Nephron progenitor cell (in vitro differentiated cells): Measurements from ENCODE around the gene MRC1.

Experiments used
- DNase-seq: peaks from one replicate; pipeline ENCODE4 v3.0.0; 2021
- H3K27ac Mint-ChIP-seq: 2 replicates; pipeline ENCODE4 v1.8.0; 2021; ENCODE audit warnings: mild to moderate bottlenecking, moderate library complexity, mixed read lengths
- H3K27me3 Mint-ChIP-seq: 2 replicates; pipeline ENCODE4 v1.8.0; 2021; ENCODE audit warnings: mild to moderate bottlenecking, low read depth, mixed read lengths; ENCODE audit not compliant: poor library complexity
- H3K36me3 Mint-ChIP-seq: 2 replicates; pipeline ENCODE4 v1.8.0; 2021; ENCODE audit warnings: low read depth, mixed read lengths
- H3K4me1 Mint-ChIP-seq: 2 replicates; pipeline ENCODE4 v1.8.0; 2021; ENCODE audit warnings: mixed read lengths
- H3K4me3 Mint-ChIP-seq: 2 replicates; pipeline ENCODE4 v1.8.0; 2021; ENCODE audit warnings: mild to moderate bottlenecking, moderate library complexity, mixed read lengths
- H3K9me3 Mint-ChIP-seq: 2 replicates; pipeline ENCODE4 v1.8.0; 2021; ENCODE audit warnings: mild to moderate bottlenecking, moderate library complexity, mixed read lengths
- TF ChIP-seq, protein P1 (sequence below): fragments of 200-600 bp; sonication (generic); IDR thresholded peaks from 2 replicates; pipeline ENCODE4 v1.5.0; 2021; ENCODE audit warnings: antibody characterized with exemption

MRC1 gene

DNA sequence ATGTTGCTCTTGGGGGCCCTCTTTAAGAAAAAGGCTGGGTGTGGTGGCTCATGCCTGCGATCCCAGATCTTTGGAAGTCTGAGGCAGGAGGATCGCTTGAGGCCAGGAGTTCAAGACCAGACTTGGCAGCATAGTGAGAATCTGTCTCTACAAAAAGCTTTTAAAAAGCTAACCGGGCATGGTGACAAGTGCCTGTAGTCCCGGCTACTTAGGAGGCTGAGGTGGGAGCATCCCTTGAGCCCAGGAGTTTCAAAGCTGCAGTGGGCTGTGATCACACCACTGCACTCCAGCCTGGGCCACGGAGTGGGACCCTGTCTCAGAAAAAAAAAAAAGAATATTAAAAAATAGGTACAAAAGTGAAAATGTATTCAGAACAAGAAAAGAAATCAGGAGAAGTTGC lies 104.5 kb downstream of the MRC1 start:
- TF ChIP-seq, protein P1, sequence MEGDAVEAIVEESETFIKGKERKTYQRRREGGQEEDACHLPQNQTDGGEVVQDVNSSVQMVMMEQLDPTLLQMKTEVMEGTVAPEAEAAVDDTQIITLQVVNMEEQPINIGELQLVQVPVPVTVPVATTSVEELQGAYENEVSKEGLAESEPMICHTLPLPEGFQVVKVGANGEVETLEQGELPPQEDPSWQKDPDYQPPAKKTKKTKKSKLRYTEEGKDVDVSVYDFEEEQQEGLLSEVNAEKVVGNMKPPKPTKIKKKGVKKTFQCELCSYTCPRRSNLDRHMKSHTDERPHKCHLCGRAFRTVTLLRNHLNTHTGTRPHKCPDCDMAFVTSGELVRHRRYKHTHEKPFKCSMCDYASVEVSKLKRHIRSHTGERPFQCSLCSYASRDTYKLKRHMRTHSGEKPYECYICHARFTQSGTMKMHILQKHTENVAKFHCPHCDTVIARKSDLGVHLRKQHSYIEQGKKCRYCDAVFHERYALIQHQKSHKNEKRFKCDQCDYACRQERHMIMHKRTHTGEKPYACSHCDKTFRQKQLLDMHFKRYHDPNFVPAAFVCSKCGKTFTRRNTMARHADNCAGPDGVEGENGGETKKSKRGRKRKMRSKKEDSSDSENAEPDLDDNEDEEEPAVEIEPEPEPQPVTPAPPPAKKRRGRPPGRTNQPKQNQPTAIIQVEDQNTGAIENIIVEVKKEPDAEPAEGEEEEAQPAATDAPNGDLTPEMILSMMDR = no peak
- Mint-ChIP-seq H3K27ac (no peak overlapping the region), H3K36me3 (peaks cover 7% of the 10 kb centered on the region), H3K27me3 (no peaks in the 10 kb centered on the region), H3K9me3 (peaks cover 8% of the 10 kb centered on the region), H3K4me1 (no peaks in the 10 kb centered on the region), H3K4me3 (no peak overlapping the region)
- no peak for DNase-seq

GRCh38 chr10:17914169-17915045 lies 105.3 kb downstream of the MRC1 start:
- Mint-ChIP-seq H3K4me3 (no peak overlapping the region), H3K27ac (no peak overlapping the region), H3K9me3 (peaks cover 11% of the 10 kb centered on the region), H3K4me1 (no peaks in the 10 kb centered on the region), H3K27me3 (no peaks in the 10 kb centered on the region), H3K36me3 (peaks cover 7% of the 10 kb centered on the region)
- DNase-seq = no peak
- TF ChIP-seq, protein P1 = no peak

DNA sequence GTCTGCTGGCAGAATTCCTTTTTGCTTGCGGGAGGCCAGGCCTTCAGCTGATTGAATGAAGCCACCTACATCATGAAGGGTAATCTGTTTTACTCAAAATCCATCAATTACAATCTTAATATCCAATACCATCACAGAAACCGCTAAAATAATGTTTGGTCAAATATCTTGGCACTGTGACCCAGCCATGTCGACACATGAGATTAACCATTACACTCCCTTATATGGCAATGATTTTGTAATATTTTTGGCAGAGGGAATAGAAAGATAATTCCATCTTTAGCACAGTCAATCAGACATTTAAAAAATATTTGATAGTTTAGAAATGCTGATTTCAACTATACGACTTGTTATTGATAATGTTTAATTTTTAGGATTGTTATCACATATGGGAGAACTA lies 106.0 kb downstream of the MRC1 start:
- Mint-ChIP-seq H3K27ac (no peak overlapping the region), H3K36me3 (peaks cover 7% of the 10 kb centered on the region), H3K9me3 (peaks cover 19% of the 10 kb centered on the region), H3K4me3 (no peak overlapping the region), H3K4me1 (no peaks in the 10 kb centered on the region), H3K27me3 (no peaks in the 10 kb centered on the region)
- no peak for DNase-seq
- TF ChIP-seq, protein P1 = no peak

GRCh38 chr10:17918187-17918903 lies 109.2 kb downstream of the MRC1 start:
- DNase-seq = no peak
- peaks cover 10% of the 10 kb centered on the region for H3K9me3 Mint-ChIP-seq
- no peak overlapping the region for H3K27ac Mint-ChIP-seq
- H3K4me3 Mint-ChIP-seq = no peak overlapping the region
- H3K27me3 Mint-ChIP-seq = peaks cover under 1% of the 10 kb centered on the region
- H3K4me1 Mint-ChIP-seq = no peaks in the 10 kb centered on the region
- H3K36me3 Mint-ChIP-seq = no peaks in the 10 kb centered on the region
- TF ChIP-seq, protein P1 = no peak

DNA sequence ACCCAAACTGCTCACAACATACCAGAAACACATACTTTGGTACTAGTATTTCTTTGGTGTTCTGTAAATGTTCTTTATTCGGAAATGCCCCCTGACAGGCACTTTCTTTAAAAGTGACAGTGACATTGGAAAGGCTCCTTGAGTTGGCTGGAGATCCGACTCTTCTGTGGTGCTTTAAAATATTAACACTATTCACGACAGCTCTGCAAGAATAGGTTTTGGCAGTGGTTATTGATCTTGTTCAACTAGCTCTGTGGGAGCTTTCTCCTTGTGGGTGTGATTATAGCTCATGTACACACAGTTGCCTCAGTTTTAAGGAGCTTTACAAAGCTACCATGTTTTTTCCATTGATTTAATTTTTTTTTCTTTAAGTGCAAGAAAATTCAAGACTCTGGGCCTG lies 112.2 kb downstream of the MRC1 start:
- peaks cover 10% of the 10 kb centered on the region for H3K9me3 Mint-ChIP-seq
- no peak overlapping the region for H3K4me3 Mint-ChIP-seq

More for the DNA sequence above, 112.2 kb downstream of the MRC1 start:
- DNase-seq = no peak
- Mint-ChIP-seq H3K4me1 (no peaks in the 10 kb centered on the region), H3K27ac (no peak overlapping the region), H3K27me3 (peaks cover 11% of the 10 kb centered on the region), H3K36me3 (no peaks in the 10 kb centered on the region)
- TF ChIP-seq, protein P1 = no peak
